MM.1S (cell line): ENCODE results near the gene STK17A.

ENCODE experiments used
- CTCF ChIP-seq: fragments of 300-600 bp; sonication (generic); IDR thresholded peaks from 2 replicates; pipeline ENCODE4 v1.5.1; 2016; ENCODE audit warnings: antibody characterized with exemption, low read length, mixed read lengths
- EZH2 ChIP-seq: fragments of 300-600 bp; sonication (generic); optimal IDR thresholded peaks from 2 replicates; pipeline ENCODE3; 2017; ENCODE audit warnings: low read depth, mild to moderate bottlenecking, antibody characterized with exemption, low read length, mixed read lengths
- EZH2phosphoT487 ChIP-seq: fragments of 300-600 bp; sonication (generic); IDR thresholded peaks from 2 replicates; pipeline ENCODE4 v1.6.1; 2018; ENCODE audit warnings: antibody characterized with exemption, low read length

- no peak for TF ChIP-seq CTCF
- no peak for TF ChIP-seq EZH2
- TF ChIP-seq EZH2phosphoT487, result no peak
Measured at GRCh38 chr7:43572516-43573049, 10.3 kb upstream of the STK17A start.
